NCI-H526 (cell line): ENCODE data around the gene PRR18.

Experiments used
- DNase-seq, 2 experiments: peaks; one replicate each; lab custom pipeline; 2025; lab: John Stamatoyannopoulos, UW

Gene PRR18

DNA sequence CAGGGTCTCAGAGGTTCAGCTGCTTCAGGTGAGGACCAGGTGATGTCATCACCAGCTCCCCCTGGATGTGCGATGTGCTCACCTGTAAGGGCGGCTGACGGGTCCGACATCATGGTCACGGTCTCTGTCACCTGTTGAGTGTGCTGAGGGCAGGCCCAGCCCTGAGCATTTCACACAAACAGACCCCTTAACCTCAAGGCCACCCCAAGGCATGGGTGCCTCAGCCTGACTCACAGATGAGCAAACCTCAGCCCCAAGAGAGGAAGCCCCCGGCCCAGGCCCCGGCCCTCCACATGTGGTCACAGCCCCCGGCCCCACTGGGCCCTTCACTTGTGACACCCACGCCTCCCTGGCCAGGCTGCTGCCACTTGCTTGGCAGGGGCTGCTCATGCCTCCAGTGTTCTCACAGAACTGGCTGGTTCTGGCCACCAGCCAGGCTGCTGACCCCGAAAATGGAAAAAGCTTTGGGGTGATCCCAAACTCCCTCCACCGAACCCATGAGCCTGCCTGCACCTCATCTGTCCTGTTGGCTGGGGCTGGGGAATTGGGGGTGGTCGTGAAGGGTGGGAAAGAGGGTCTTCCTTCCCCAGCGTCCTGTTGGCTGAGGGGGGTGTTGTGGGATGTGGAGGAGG is 33.3 kb downstream of the PRR18 start:
- DNase-seq, result no peak

DNA sequence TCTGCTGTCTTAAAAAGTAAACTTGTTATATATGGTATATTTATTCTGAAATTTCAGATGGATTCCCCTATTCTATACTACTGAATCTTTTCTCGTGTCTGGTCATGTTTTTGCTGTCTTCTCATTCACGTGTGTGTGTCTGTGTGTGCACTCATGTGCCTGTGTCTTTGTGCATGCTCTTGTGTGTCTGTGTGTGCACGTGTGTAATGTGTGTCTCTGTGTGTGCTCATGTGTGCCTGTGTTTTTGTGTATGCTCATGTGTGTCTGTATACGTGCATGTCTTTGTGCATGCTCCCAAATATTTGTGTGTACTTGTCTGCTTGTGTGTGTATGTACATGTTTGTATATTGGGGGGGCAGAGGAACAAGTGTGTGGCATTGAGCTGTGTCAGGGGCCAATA is 34.0 kb downstream of the PRR18 start:
- no peak for DNase-seq

DNA sequence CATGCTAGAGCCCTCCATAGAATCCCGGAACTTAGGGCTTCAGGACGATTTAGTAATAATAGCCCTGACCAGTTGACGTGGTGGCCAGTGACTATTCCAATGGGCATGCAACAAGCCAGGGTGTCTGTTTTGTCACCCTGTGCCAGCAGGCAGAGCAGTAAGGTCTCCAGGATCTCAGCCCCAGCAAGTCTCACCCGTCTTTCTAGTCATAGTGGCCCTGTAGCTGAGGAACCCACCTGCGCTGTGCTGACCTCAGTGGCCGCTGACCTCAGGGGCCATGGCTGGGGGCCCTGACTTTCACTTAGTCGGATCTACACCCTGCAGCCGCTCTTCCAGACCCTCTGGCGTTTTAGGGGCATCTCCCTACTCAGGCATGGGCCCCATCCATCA is 36.8 kb downstream of the PRR18 start:
- DNase-seq, result no peak

DNA sequence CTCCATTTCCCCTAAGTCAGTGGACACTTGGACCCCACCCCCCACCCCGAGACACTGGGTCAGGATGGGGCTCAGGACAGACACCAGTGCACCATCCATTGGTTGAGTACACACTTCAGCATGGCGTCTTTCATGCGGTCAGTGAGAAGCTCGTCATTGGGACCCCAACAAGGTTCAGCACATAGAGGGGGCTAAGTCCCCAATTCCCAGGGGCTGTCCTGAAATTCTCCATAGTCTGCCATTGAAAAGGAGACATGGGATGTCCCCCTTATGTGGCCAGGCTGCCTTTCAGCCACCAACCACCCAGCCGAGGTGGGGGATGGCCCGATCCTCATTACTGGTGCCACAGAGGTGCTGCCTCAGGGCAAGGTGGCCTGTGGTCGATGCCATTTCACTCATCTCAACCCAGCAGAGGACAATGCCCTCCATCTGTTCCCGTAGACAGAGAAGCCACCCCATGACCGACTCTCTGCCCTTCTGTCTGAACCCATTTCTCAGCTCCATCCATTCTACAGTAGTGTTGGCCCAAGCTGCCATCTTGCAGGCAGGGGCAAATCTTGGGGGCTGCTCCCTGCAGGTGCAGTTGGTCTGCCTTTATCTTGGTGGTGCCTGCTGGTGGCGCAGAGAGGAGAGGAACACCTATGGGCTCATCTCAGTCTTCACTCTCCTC is 37.4 kb downstream of the PRR18 start:
- no peak for DNase-seq

DNA sequence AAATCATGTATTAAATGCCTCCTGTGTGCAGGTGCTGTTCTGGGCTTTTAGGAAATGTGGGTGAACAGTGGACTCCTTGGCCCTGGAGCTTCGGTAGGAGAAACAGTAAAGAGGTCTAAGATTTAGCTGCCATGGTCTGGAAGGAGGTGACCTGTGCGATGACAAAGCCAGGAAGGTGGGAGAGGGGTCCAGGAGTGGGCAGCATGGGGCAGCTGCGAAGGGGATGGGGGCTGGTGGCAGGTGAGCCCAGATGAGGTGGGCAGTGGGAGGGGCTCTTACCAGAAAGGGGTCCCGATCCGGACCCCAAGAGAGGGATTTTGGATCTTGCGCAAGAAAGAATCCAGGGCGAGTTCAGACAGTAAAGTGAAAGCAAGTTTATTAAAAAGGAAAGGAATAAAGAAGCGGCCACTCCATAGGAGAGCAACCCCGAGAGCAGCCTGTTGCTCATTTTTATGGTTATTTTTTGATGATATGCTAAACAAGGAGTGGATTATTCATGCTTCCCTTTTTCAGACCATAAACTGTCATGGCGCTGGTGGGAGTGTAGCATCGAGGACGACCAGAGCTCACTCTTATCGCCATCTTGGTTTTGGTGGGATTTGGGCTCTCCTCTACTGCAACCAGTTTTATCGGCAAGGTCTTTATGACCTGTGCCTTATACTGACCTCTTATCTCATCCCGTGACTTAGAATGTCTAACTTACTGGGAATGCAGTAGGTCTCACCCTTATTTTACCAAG is 38.7 kb downstream of the PRR18 start:
- DNase-seq, result no peak

DNA sequence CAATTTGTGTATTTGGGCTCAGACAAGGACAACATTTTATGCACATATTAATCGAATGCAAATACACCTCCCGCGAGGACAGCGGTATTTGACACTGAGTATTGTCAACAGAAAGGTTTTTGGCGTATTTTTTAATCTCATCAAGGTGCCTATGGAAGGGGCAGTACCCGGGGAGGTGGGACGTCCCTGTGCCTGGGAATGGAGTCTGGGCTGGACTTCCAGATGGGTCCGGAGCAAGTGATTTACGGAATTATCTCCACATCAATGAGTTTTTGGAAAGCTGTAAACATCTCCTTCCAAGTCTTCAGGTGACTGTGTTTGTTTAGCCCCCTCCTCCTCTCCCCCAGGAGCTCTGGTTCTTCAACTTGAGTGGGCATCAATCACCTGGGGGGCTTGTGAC is 39.8 kb downstream of the PRR18 start:
- DNase-seq, result no peak

DNA sequence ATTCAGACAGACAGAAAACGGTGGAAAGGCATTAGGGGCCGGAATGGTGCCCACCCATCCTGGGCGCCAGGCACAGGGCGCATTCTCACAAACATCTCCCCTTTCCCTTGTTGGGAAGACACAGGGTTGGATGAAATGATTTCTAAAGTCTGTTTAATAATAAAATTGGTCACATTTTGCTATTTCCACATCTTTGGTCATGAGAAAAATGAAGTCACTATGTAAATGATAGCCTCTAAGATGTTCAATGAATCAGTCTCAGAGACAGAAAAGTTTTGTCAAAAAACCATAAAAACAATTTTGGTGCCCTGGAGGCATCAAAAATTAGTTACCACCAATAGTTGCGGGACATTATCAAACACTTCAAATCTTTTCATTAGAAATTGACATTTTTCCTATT is 40.7 kb downstream of the PRR18 start:
- DNase-seq, result no peak

DNA sequence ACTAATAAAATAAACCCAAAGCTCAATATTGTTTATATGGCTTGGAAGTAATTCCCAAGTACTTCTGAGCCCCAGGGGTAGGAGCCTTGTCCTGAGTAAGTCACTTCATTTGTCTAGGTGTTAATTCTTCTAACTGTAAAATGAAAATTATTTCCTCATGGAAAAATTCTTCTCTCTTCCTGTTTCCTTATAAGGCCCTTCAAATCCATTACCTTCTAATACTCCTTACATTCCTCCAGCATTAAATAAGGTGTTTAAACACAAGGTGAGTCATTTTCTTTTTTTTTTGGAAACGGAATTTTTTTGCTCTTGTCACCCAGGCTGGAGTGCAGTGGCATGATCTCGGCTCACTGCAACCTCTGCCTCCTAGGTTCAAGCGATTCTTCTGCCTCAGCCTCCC is 41.9 kb downstream of the PRR18 start:
- no peak for DNase-seq

DNA sequence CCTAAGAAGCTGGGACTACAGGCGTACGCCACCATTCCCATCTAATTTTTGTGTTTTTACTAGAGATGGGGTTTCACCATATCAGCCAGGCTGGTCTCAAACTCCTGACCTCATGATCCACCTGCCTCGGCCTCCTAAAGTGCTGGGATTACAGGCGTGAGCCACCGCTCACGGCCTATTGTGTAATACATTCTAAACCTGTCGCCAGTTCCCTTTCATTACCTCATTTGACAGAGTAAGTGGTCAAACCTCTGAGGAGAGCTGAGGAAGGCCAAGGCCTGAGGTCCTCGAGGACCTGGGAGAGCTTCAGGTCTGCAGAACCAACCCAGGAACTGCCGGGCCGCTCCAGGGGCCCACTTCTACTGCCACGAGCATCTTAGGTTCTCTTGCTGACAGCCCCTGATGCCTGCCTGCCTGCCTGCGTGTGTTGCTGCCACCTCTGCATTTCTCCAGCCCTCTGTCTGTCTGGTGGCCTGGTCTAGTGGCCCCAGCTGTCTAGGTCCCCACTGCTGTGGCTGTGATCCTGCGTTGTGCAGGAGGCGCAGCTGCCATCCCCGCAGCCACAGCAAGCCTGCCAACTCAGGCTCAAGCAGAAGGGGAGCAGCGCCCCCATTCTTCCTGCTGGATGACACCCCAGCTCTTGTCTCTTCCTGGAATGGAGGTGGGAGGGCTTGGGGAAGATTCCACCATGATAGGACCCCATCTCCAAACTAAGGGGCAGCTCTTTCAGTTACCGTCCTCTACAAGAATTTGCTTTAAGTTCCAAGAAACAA is 45.3 kb downstream of the PRR18 start:
- DNase-seq, result no peak

DNA sequence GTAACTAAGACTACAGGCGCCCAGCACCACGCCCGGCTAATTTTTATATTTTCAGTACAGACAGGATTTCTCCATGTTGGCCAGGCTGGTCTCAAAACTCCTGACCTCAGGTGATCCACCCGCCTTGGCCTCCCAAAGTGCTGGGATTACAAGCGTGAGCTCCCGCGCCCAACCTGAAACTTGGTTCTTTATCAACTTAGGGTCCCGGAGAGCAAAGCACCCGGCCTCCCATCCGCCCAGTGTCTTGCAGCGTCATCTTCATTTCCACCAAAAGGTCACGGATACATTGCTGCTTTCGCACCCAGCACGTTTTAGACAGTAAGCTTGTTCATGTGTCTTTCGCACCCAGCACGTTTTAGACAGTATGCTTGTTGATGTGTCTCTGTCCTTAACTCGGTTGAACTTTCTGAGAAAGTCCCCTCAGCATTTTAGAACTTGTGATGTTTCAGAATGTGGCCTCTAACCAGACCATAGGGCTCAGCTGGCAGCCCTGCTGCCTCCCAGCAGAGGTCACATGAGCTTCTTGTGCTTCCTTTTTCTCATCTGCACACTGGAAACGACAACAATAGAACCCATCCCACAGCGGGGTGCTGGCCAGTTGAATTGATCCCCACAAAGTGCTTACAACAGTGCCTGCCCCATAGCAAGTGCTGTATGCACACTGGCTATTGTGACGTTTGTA is 48.8 kb downstream of the PRR18 start:
- DNase-seq, result no peak

DNA sequence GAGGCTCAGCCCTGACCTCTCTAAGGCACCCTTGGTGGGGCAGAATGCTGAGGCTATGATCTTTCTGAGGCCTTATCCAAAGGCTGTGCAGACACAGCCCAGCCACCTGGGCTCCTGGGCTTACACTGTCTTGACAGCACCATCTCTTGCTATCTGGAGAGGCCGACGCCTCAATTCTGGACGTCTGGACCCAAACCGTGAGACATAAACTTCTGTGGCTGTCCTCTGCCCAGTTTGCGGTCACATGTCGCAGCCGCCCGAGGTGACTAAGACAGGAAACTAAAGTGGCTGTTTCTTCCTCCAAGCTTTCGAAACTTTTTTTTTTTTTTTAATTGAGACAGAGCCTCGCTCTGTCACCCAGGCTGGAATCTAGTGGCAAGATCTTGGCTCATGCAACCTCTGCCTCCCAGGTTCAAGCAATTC is 49.3 kb downstream of the PRR18 start:
- DNase-seq, result no peak

DNA sequence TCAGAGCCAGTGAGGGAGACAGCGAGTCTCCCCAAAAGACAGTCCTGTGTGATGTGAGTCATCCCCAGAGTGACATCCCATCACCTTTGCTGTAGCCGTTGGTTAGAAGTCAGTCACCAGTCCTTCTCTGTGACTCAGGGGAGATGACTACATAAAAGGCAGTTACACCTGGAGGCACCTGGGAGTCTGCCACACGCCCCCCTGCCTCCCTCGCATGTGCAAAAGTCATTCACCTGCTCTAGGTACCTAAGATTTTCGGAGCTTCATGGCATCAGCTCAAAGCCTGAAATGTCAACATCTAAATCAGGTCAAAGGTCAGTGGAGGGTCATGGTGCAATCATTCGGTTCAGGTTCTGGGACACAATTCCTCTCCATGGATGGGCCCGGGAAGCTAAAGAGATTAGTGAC is 50.3 kb downstream of the PRR18 start:
- DNase-seq, result no peak
